Urothelium cell line (cell line): ENCODE data around the gene DGKE.

ENCODE experiments used
- DNase-seq: peaks from one replicate; pipeline ENCODE4 v3.0.0; 2011; ENCODE audit warnings: low spot score, mixed read lengths
- FAIRE-seq: peaks from 2 replicates; lab custom pipeline; 2011; peaks lifted over from hg19 to GRCh38; lab: Jason Lieb, UNC

DGKE gene

GRCh38 chr17:56912105-56912999 lies 78.4 kb downstream of the DGKE start:
- DNase-seq (no peak), FAIRE-seq (no peak)

GRCh38 chr17:56913000-56913311 lies 79.0 kb downstream of the DGKE start:
- no peak for FAIRE-seq

GRCh38 chr17:56913353-56913866 lies 79.5 kb downstream of the DGKE start:
- FAIRE-seq (no peak), DNase-seq (peak; percentile 20)

More at GRCh38 chr17:56913000-56913311, 79.0 kb downstream of the DGKE start:
- no peak for DNase-seq

GRCh38 chr17:56913867-56914580 lies 80.1 kb downstream of the DGKE start, which contains the start of gene TRIM25:
Gene TRIM25, minus strand, starts transcription at chr17:56914049. Its CDS starts 61 bp downstream, at chr17:56913988.
- DNase-seq, result peak; percentile 97
- FAIRE-seq, result no peak

GRCh38 chr17:56914581-56915273 lies 80.8 kb downstream of the DGKE start:
- FAIRE-seq, result no peak
- DNase-seq, result no peak

- no peak for DNase-seq
- FAIRE-seq, result no peak
Measured at GRCh38 chr17:56917559-56918296, 83.8 kb downstream of the DGKE start.

- DNase-seq, result no peak
Measured at GRCh38 chr17:56918916-56919315, 85.0 kb downstream of the DGKE start.

More at GRCh38 chr17:56918916-56919315, 85.0 kb downstream of the DGKE start:
- no peak for FAIRE-seq
